ENCODE measurements around the gene CDK5RAP3.
"Not testable (repeated sequence)": the region's sequence is repeated elsewhere in the genome, so short reads cannot be mapped to it uniquely, and the experiment has no call there.

Gene CDK5RAP3

DNA sequence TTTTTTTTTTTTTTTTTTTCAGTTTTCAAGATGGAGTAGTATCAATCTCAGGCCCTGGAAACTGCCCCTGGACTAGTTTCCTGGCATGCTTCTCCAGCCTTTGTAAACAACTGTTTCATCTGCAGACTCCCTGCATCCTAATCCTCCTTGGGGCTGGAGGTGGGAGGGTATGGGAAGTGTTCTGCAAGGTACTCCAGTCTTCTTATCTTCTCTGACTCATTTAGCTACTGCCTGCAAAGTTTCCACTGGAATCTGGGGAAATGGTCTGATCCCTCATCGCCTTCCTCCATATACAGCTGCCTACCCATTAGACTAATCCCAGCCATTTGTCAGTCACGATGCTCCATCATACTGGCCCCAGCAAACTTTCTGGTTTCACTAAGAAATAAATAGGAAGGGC is 45.2 kb downstream of the CDK5RAP3 start:
- H3K36me3 ChIP-seq, result no peaks in the 10 kb centered on the region
- peaks cover 25 to 52% (median 46%) of the 10 kb centered on the region in 11 experiments for H3K27me3 ChIP-seq
- no peak overlapping the region for H3K27ac ChIP-seq
- no peaks in the 10 kb centered on the region for H3K9me3 ChIP-seq (replicated peaks in 1 of 11)
- H3K4me2 ChIP-seq, result no peak overlapping the region
- H3K9ac ChIP-seq, result no peak overlapping the region
- no peak for TF ChIP-seq Cebpa-rat (IDR thresholded peaks at IDR 0.05)
- H3K4me3 ChIP-seq, result no peak overlapping the region
- peaks cover 15 to 27% (median 22%) of the 10 kb centered on the region in 10 experiments; a peak in 18 of 20 replicates for H3K4me1 ChIP-seq
- peaks cover 0 to 3% (median 0%) of the 10 kb centered on the region in 11 experiments; a peak in 2 of 22 replicates for H4K20me1 ChIP-seq

DNA sequence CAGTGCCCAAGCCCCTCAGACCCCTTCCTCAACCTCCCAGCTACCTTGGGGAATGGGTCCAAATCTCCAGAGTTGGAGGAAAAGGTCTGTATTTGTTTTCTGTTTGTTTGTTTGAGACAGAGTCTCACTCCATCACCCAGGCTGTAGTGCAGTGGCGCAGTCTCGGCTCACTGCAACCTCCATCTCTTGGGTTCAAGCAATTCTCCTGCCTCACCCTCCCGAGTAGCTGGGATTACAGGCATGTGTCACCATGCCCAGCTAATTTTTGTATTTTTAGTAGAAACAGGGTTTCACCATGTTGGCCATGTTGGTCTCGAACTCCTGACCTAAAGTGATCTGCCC is 46.9 kb downstream of the CDK5RAP3 start:
- H3K4me3 ChIP-seq; H4K20me1 ChIP-seq; H3K9me3 ChIP-seq (replicated peaks in 1 of 11); H3K27ac ChIP-seq; H3K36me3 ChIP-seq: not testable (repeated sequence)
- Histone ChIP-seq H3K4me2 (peak overlapping the region in 8 of 11 experiments; percentile 3 to 52 (median 30); a peak in 13 of 22 replicates), H3K4me1 (peaks cover 5 to 26% (median 12%) of the 10 kb centered on the region in 10 experiments; a peak in 16 of 20 replicates), H3K27me3 (peaks cover 40 to 64% (median 60%) of the 10 kb centered on the region in 11 experiments), H3K9ac (0 out of 22 replicates have a peak overlapping the region, but pooled peaks of 1 of the 11 experiments have one; percentile 5)

DNA sequence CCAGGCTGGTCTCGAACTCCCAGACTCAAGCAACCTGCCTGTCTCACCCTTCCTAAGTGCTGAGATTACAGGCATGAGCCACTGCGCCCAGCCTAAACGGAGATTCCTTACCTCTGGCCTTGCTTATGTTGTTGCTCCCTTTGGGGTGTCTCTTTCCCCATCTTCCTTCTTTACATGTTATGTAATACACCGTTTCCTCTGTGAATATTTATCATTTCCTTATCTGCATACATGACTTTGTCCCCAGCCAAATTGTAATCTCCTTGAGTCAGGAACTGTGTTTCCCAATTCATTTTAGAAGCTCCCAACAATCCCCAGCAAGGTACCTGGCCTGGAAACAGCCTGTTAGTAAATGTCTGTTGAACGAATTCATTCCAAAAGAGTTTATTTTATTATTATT is 51.0 kb downstream of the CDK5RAP3 start:
- Histone ChIP-seq H3K9ac (no peak overlapping the region), H3K27me3 (peaks cover 31 to 69% (median 59%) of the 10 kb centered on the region in 11 experiments), H3K36me3 (no peaks in the 10 kb centered on the region), H3K9me3 (replicated peaks in 1 of 11) (no peaks in the 10 kb centered on the region), H3K4me3 (no peak overlapping the region), H3K4me1 (peaks cover 32 to 55% (median 41%) of the 10 kb centered on the region in 10 experiments), H3K27ac (no peak overlapping the region), H4K20me1 (peaks cover 0 to 29% (median 13%) of the 10 kb centered on the region in 11 experiments; a peak in 9 of 22 replicates), H3K4me2 (peak overlapping the region in 4 of 11 experiments; percentile 22 to 100 (median 47); a peak in 8 of 22 replicates)
- TF ChIP-seq Cebpa-rat (IDR thresholded peaks at IDR 0.05), result no peak

DNA sequence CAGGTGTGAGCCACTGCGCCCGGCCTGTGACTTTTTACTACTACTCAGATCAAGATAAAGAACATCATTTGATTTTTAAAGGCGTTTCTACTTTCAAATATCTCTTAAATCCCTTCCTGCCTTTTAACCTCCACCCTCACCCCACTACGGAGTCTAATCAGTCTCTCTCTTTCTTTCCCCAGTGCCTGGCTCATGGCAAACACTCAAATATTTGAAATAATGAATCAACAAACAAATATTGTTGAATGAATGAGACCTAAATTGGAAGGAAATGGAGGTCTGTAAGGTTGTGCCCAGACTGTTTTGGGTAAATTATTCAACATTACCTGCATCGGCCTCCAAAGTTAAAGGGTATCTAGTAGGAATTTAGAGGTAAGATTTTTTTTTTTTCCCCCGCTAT is 52.0 kb downstream of the CDK5RAP3 start:
- no peak overlapping the region; a peak in 2 of 22 replicates for H3K9ac ChIP-seq

DNA sequence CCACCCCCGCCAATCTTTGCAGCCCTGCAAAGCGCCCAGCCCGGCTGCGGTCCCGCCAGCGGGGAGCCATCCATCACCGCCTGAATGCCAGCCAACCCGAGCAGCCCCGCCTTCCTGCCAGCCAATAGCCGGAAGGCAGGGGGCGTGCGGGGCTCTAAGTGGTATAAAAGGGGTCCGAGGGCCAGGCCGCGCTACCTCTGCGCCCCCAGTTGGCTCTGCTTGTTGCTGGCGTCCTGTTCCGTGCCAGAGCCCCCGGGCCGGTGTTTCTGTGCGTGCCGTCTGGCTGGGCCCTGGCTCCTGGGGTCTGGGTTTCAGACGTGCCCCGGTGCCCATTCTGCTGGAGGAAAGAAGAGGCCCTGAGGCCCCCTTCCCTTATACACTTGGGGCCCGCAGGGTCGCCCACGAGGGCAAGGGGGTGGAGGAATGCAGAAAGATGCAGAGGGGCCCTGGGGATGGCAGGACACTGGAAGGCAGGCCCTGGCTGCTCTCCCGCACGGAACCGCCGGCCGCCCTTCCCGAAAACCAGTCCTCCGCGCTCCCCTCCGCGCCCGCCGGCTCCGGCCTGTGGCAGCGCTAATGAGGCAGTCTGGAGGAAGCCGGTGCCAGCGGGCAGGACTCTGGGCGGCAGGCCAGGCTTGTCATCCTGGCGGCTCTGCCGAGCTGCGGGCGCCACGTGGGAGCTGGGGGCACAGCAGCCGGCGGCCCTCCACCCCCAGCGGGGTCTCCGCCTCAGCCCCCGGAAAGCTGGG is 52.7 kb downstream of the CDK5RAP3 start:
- peak overlapping the region; percentile 11 to 65 (median 54); a peak in 17 of 22 replicates for H3K9ac ChIP-seq
- H3K9me3 ChIP-seq (replicated peaks in 1 of 11), result no peaks in the 10 kb centered on the region
- H3K27ac ChIP-seq, result peak overlapping the region in 5 of 11 experiments; percentile 11 to 68 (median 42); a peak in 7 of 22 replicates

More for the DNA sequence above, 52.0 kb downstream of the CDK5RAP3 start:
- Histone ChIP-seq H3K36me3 (no peaks in the 10 kb centered on the region), H3K4me1 (peaks cover 26 to 46% (median 34%) of the 10 kb centered on the region in 10 experiments), H3K27me3 (peaks cover 31 to 69% (median 59%) of the 10 kb centered on the region in 11 experiments), H3K27ac (no peak overlapping the region), H3K4me2 (peak overlapping the region; percentile 87 to 100 (median 95); a peak in 21 of 22 replicates), H3K4me3 (peak overlapping the region in 6 of 10 experiments; percentile 57 to 66 (median 58); a peak in 11 of 20 replicates), H3K9me3 (replicated peaks in 1 of 11) (no peaks in the 10 kb centered on the region), H4K20me1 (peaks cover 0 to 29% (median 13%) of the 10 kb centered on the region in 11 experiments; a peak in 9 of 22 replicates)
- TF ChIP-seq Cebpa-rat (IDR thresholded peaks at IDR 0.05), result no peak

DNA sequence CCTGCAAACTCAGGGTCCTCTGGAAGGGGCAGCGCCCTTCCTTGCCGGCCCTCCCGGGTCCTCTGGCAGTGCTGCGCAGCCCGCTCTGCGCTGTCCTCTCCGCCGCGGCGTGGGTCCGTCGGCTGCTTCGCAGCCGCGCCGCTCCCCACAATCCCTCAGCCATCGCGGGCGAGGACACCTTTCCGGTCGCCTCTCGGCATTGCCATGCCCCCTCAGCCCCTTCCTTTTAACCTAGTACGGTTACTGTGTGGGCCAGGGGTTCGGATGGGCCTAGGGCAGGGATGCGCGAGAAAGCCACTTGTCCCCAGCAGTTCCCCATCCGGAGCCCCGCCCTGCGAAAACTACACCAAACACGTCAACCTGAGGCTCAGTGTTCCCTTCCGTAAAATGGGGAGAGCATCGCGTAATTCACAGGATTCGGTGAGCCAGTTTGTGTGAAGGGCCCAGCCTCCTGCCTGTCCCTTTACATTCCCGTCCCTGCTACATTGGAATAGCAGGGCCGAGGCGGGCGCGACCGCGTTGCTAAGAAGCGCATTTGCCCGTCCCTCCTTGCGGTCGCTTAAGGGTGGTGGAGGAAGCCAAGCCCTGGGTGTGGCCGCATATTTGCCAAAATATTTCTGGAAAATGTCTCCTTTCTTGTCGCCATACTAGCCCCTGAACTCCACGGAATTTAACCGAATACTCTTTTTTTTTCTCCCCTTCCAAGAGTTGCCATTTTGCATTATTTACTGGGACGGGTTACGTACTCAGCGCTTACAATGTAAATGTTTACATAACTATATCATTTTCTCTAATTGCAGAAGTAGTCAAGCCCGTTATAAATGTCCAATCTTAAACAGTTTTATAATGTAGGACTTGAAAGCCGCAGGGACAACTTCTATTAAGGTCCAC is 53.5 kb downstream of the CDK5RAP3 start:
- Histone ChIP-seq H3K36me3 (no peaks in the 10 kb centered on the region), H3K9ac (peak overlapping the region in 9 of 11 experiments; percentile 37 to 65 (median 54); a peak in 17 of 22 replicates), H3K4me2 (peak overlapping the region; percentile 87 to 100 (median 95))

More for the DNA sequence above, 52.7 kb downstream of the CDK5RAP3 start:
- no peaks in the 10 kb centered on the region for H3K36me3 ChIP-seq
- peaks cover 0 to 29% (median 13%) of the 10 kb centered on the region in 11 experiments; a peak in 9 of 22 replicates for H4K20me1 ChIP-seq
- peak overlapping the region; percentile 87 to 100 (median 95) for H3K4me2 ChIP-seq
- TF ChIP-seq Cebpa-rat (IDR thresholded peaks at IDR 0.05), result no peak
- H3K4me3 ChIP-seq, result peak overlapping the region; percentile 35 to 66 (median 57)
- H3K27me3 ChIP-seq, result peaks cover 31 to 69% (median 59%) of the 10 kb centered on the region in 11 experiments
- peaks cover 26 to 43% (median 33%) of the 10 kb centered on the region in 10 experiments for H3K4me1 ChIP-seq

DNA sequence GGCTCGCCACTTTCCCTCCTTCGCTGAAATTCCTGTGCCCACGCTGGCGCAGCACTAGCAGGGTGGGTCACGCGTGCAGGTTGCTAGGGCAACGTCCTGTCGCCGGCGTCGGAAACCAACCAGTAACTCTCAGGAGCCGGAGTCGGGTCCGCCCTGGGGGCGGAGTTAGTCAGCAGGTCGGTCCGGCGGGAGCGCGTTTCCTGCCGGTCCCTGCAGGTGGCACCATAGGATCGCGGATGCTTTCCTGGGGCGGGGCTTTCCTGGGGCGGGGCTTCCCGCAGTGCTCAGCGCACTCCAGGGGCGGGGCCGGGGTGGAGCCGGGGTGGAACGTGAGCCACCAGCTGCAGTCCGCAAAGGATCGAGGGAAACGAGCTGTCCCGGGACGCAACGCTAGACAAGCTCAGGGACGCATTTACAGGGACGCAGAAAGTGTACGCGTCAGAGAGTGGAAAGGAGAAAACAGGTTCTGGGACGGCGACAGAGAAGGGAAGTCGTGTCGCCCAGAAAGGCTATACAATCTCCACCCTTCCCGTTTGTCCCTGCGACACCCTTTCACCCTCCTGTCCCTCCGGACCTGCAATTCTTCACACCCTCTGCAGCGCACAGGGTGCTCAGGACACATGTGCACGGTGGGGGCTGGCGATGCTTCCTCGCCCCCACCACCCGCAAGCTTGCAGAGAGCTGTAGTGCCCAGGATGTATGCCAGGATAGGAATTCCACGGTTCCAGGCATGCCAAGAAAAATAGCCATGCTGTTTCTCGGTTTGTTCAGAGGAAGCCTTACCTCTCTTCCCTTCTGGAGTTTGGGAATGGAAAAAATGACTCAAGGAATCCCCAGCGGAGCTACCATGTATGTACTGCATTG is 54.4 kb downstream of the CDK5RAP3 start:
- Histone ChIP-seq H3K36me3 (no peaks in the 10 kb centered on the region), H3K4me2 (peak overlapping the region; percentile 94 to 100 (median 96)), H4K20me1 (peaks cover 0 to 29% (median 13%) of the 10 kb centered on the region in 11 experiments; a peak in 9 of 22 replicates), H3K9ac (peak overlapping the region in 9 of 11 experiments; percentile 7 to 65 (median 58); a peak in 14 of 22 replicates), H3K27ac (peak overlapping the region in 2 of 11 experiments; percentile 24 to 68; a peak in 2 of 22 replicates), H3K27me3 (peaks cover 30 to 53% (median 47%) of the 10 kb centered on the region in 11 experiments), H3K4me1 (peaks cover 26 to 43% (median 33%) of the 10 kb centered on the region in 10 experiments), H3K4me3 (peak overlapping the region; percentile 48 to 70 (median 58); a peak in 19 of 20 replicates), H3K9me3 (replicated peaks in 1 of 11) (no peaks in the 10 kb centered on the region)
- no peak for TF ChIP-seq Cebpa-rat (IDR thresholded peaks at IDR 0.05)

More for the DNA sequence above, 53.5 kb downstream of the CDK5RAP3 start:
- Histone ChIP-seq H3K27ac (peak overlapping the region in 4 of 11 experiments; percentile 25 to 68 (median 46); a peak in 7 of 22 replicates), H3K4me1 (peaks cover 26 to 43% (median 33%) of the 10 kb centered on the region in 10 experiments), H3K9me3 (replicated peaks in 1 of 11) (no peaks in the 10 kb centered on the region), H4K20me1 (peaks cover 0 to 29% (median 13%) of the 10 kb centered on the region in 11 experiments; a peak in 9 of 22 replicates), H3K27me3 (peaks cover 31 to 62% (median 55%) of the 10 kb centered on the region in 11 experiments), H3K4me3 (peak overlapping the region; percentile 35 to 66 (median 57); a peak in 19 of 20 replicates)
- no peak for TF ChIP-seq Cebpa-rat (IDR thresholded peaks at IDR 0.05)
